Lower leg skin (tissue), 3 donors: ENCODE results near the gene PRKD3.

Source experiments
- POLR2A ChIP-seq, 2 donors: fragments of 450-650 bp; IDR thresholded peaks; one replicate each; pipeline ENCODE4 v1.6.1; 2016 to 2017; ENCODE audit warnings: antibody characterized with exemption in 2 of 2, mild to moderate bottlenecking in 1 of 2, moderate library complexity in 1 of 2
- TF ChIP-seq, protein P1 (sequence below), 3 donors: fragments of 450-650 bp; IDR thresholded peaks; one replicate each; pipeline ENCODE4 v1.5.1; 2016; ENCODE audit warnings: antibody characterized with exemption in 3 of 3, mild to moderate bottlenecking in 3 of 3, moderate library complexity in 2 of 3

DNA sequence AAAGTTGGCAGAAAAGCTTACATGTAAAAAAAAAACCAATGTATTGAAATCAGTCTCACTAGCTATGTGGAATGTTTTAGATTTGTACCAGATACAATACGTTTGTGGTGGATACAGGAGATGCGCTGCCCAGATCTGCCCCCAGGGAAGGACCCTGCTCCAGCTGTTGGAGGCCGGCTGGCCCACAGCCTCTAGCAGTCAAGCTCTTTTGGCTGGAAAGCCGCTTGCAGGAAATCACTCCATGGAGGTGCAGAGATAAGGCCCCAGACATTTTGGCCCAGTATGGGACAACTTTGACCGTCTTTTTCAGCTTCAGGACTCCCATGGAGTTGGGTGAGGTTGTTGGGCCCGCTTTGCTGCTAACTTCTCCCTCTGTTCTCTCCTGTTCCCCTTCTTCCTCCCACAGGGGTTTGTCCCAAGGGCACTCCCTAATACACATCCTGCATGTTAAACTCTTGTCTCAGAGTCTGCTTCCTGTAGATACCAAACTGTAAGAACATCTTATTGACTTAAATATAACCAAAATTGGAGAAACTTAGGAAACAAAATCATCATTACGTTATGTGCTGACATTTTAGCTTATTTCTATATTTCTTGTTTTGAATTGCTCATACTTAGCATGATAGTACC, 18.1 kb upstream of the PRKD3 start:
- TF ChIP-seq, protein P1, sequence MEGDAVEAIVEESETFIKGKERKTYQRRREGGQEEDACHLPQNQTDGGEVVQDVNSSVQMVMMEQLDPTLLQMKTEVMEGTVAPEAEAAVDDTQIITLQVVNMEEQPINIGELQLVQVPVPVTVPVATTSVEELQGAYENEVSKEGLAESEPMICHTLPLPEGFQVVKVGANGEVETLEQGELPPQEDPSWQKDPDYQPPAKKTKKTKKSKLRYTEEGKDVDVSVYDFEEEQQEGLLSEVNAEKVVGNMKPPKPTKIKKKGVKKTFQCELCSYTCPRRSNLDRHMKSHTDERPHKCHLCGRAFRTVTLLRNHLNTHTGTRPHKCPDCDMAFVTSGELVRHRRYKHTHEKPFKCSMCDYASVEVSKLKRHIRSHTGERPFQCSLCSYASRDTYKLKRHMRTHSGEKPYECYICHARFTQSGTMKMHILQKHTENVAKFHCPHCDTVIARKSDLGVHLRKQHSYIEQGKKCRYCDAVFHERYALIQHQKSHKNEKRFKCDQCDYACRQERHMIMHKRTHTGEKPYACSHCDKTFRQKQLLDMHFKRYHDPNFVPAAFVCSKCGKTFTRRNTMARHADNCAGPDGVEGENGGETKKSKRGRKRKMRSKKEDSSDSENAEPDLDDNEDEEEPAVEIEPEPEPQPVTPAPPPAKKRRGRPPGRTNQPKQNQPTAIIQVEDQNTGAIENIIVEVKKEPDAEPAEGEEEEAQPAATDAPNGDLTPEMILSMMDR (IDR thresholded peaks at IDR 0.05) = no peak
- no peak for TF ChIP-seq POLR2A (IDR thresholded peaks at IDR 0.05)
